ENCODE data around the gene ARHGEF10L. TPM values are rescaled to one million over a fixed set of nuclear protein-coding genes. Genes with fewer than 3 reads are reported as not detected.

Gene ARHGEF10L
- total RNA-seq, 1 donor from 2014 or later, result 24.0 TPM

GRCh38 chr1:17734609-17735008 lies 195.1 kb downstream of the ARHGEF10L start:
- Mint-ChIP-seq H3K27ac (ENCODE audit: unreplicated experiment) (no peak overlapping the region), H3K9me3 (ENCODE audit: unreplicated experiment) (no peaks in the 10 kb centered on the region), H3K36me3 (ENCODE audit: unreplicated experiment) (no peaks in the 10 kb centered on the region), H3K27me3 (ENCODE audit: unreplicated experiment) (no peaks in the 10 kb centered on the region), H3K4me3 (ENCODE audit: unreplicated experiment) (no peak overlapping the region), H3K4me1 (ENCODE audit: unreplicated experiment) (no peaks in the 10 kb centered on the region)
- no peak for DNase-seq (ENCODE audit: extremely low spot score, unreplicated experiment)
- TF ChIP-seq, protein P1, sequence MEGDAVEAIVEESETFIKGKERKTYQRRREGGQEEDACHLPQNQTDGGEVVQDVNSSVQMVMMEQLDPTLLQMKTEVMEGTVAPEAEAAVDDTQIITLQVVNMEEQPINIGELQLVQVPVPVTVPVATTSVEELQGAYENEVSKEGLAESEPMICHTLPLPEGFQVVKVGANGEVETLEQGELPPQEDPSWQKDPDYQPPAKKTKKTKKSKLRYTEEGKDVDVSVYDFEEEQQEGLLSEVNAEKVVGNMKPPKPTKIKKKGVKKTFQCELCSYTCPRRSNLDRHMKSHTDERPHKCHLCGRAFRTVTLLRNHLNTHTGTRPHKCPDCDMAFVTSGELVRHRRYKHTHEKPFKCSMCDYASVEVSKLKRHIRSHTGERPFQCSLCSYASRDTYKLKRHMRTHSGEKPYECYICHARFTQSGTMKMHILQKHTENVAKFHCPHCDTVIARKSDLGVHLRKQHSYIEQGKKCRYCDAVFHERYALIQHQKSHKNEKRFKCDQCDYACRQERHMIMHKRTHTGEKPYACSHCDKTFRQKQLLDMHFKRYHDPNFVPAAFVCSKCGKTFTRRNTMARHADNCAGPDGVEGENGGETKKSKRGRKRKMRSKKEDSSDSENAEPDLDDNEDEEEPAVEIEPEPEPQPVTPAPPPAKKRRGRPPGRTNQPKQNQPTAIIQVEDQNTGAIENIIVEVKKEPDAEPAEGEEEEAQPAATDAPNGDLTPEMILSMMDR (IDR thresholded peaks at IDR 0.05), result no peak

DNA sequence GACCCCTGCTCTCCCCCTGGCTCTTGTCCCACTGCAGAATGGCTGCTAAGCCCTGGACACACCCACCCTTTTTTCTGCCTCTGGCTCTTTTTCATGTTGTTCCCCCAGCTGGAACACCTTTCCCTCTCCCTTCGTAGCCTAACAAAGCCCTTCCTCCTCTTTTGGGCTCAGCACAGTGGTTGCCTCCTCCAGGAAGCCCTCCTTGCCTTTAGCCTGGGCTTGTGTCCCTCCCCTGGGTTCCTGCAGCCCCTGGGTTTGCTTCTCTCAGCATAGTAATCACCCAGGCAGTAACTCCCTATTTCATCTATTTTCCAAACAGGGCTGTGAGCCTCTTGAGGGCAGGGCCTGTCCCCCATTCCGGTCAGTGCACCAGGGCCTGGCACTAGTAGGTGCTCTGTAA lies 195.8 kb downstream of the ARHGEF10L start:
- H3K4me1 Mint-ChIP-seq (ENCODE audit: unreplicated experiment), result no peaks in the 10 kb centered on the region
- H3K9me3 Mint-ChIP-seq (ENCODE audit: unreplicated experiment), result no peaks in the 10 kb centered on the region
- TF ChIP-seq, protein P1 (IDR thresholded peaks at IDR 0.05), result no peak
- H3K36me3 Mint-ChIP-seq (ENCODE audit: unreplicated experiment), result no peaks in the 10 kb centered on the region
- H3K27me3 Mint-ChIP-seq (ENCODE audit: unreplicated experiment), result no peaks in the 10 kb centered on the region
- no peak overlapping the region for H3K4me3 Mint-ChIP-seq (ENCODE audit: unreplicated experiment)
- DNase-seq (ENCODE audit: extremely low spot score, unreplicated experiment), result no peak
- H3K27ac Mint-ChIP-seq (ENCODE audit: unreplicated experiment), result no peak overlapping the region

DNA sequence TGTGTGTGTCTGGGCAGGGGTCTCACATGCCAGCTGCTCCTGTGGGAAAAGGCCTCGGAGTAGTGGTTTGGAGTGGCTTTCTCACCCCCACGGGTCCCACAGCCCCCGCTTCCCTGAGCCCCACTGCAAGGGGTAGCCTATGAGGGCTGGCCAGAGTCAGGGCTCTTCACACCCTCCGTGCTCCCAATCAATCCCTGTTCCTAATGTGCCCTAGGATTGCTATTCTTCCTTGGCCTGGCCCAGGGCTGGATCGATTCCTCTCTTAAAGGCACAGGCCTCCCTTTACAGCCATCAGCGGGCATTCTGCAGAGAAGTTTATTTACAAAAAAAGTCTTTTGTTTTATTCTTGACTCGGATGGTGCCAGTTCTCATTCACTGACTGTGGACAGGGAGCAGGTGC lies 196.3 kb downstream of the ARHGEF10L start:
- TF ChIP-seq, protein P1 (IDR thresholded peaks at IDR 0.05), result no peak
- no peaks in the 10 kb centered on the region for H3K36me3 Mint-ChIP-seq (ENCODE audit: unreplicated experiment)
- DNase-seq (ENCODE audit: extremely low spot score, unreplicated experiment), result no peak
- no peaks in the 10 kb centered on the region for H3K27me3 Mint-ChIP-seq (ENCODE audit: unreplicated experiment)
- no peak overlapping the region for H3K27ac Mint-ChIP-seq (ENCODE audit: unreplicated experiment)
- H3K4me1 Mint-ChIP-seq (ENCODE audit: unreplicated experiment), result no peaks in the 10 kb centered on the region
- H3K4me3 Mint-ChIP-seq (ENCODE audit: unreplicated experiment), result no peak overlapping the region
- H3K9me3 Mint-ChIP-seq (ENCODE audit: unreplicated experiment), result no peaks in the 10 kb centered on the region

DNA sequence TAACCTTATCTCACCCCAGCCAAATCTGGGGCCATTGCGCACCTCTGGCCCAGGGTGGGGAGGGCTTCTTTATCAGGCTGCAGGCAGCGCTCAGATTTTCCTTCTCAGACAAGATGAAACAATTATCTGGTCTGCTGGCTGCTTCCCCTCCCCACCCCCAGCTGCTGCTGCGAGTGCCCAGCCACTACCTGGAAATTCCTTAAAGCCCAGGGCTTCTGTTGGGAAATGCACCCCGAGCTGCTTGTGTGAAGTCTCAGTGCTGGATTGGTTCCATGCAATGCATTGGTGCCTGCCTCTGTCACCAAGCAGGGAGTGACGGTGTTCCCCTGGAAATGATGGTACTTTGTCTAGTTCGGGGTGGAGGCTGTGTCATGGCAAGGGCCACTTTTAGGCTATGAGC lies 197.1 kb downstream of the ARHGEF10L start:
- no peak overlapping the region for H3K27ac Mint-ChIP-seq (ENCODE audit: unreplicated experiment)
- no peaks in the 10 kb centered on the region for H3K36me3 Mint-ChIP-seq (ENCODE audit: unreplicated experiment)
- no peak for DNase-seq (ENCODE audit: extremely low spot score, unreplicated experiment)
- no peak overlapping the region for H3K4me3 Mint-ChIP-seq (ENCODE audit: unreplicated experiment)
- H3K27me3 Mint-ChIP-seq (ENCODE audit: unreplicated experiment), result no peaks in the 10 kb centered on the region
- no peaks in the 10 kb centered on the region for H3K4me1 Mint-ChIP-seq (ENCODE audit: unreplicated experiment)
- TF ChIP-seq, protein P1 (IDR thresholded peaks at IDR 0.05), result no peak
- no peaks in the 10 kb centered on the region for H3K9me3 Mint-ChIP-seq (ENCODE audit: unreplicated experiment)

DNA sequence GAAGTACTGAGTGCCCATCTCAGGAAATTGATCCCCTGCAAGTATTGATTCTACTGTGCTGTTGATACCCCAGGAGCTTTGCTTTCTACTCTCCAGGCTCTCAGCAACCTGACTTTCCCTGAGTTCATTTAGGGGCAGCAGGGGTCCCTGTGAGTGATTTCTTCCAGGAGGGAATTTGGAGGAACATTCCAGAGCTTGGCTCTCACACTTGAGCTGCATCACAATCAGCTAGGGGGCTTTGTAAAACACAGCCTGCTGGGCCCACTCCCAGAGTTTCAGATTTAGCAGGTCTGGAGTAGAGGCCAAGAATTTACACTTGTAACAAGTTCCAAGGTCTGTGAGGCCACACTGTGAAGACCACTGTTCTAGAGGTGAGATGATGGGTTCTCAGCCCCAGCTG lies 199.6 kb downstream of the ARHGEF10L start:
- H3K4me1 Mint-ChIP-seq (ENCODE audit: unreplicated experiment), result no peaks in the 10 kb centered on the region
- H3K36me3 Mint-ChIP-seq (ENCODE audit: unreplicated experiment), result no peaks in the 10 kb centered on the region
- no peak overlapping the region for H3K27ac Mint-ChIP-seq (ENCODE audit: unreplicated experiment)
- no peaks in the 10 kb centered on the region for H3K9me3 Mint-ChIP-seq (ENCODE audit: unreplicated experiment)
- H3K4me3 Mint-ChIP-seq (ENCODE audit: unreplicated experiment), result no peak overlapping the region
- peaks cover 4% of the 10 kb centered on the region for H3K27me3 Mint-ChIP-seq (ENCODE audit: unreplicated experiment)
- no peak for DNase-seq (ENCODE audit: extremely low spot score, unreplicated experiment)
- TF ChIP-seq, protein P1 (IDR thresholded peaks at IDR 0.05), result no peak

All from osteocyte (in vitro differentiated cells).